GM19397 (cell line): Measurements from ENCODE around the gene CEP68.
"Not testable (repeated sequence)": the region's sequence is repeated elsewhere in the genome, so short reads cannot be mapped to it uniquely, and the experiment has no call there.

ENCODE experiments used
- ATAC-seq: cut with Tn5 transposase; IDR thresholded peaks from one replicate; pipeline ENCODE4 v1.9.1; 2021; ENCODE audit warnings: mild to moderate bottlenecking, moderate library complexity; ENCODE audit not compliant: unreplicated experiment

CEP68 gene

GRCh38 chr2:65031341-65032018, 24.7 kb upstream of the CEP68 start:
- peak; percentile 49 for ATAC-seq

- ATAC-seq, result peak; percentile 24
Measured at GRCh38 chr2:65032019-65032975, 23.9 kb upstream of the CEP68 start.

DNA sequence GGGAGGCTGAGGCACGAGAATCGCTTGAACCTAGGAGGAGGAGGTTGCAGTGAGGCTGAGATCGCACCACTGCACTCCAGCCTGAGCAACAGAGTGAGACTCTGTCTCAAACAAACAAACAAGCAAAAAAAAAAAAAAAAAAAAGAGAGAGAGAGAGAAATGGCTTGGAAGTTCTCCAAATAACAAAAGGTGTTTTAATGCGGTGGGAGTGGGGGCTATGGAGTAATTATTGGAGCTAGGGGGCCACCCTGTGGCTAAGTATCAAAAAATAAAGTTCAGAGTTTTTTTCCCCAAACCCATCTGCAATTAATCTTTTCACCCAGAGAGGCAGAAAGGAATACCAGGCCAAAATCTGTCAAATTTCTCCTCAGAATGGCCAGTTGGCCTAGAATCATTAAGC, 23.0 kb upstream of the CEP68 start:
- no peak for ATAC-seq

DNA sequence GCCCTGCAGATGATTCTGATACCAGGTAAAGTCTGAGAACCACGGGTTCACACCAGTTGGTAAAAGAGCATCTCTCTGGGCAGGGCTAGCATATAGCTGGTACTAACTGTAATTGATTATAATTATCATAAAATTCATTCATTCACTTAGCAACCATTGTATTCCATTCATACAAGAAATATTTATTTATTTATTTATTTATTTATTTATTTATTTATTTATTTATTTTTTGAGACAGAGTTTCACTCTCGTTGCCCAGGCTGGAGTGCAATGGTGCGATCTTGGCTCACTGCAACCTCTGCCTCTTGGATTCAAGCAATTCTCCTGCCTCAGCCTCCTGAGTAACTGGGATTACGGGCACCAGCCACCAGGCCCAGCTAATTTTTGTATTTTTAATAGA, 22.5 kb upstream of the CEP68 start:
- ATAC-seq, result not testable (repeated sequence)

DNA sequence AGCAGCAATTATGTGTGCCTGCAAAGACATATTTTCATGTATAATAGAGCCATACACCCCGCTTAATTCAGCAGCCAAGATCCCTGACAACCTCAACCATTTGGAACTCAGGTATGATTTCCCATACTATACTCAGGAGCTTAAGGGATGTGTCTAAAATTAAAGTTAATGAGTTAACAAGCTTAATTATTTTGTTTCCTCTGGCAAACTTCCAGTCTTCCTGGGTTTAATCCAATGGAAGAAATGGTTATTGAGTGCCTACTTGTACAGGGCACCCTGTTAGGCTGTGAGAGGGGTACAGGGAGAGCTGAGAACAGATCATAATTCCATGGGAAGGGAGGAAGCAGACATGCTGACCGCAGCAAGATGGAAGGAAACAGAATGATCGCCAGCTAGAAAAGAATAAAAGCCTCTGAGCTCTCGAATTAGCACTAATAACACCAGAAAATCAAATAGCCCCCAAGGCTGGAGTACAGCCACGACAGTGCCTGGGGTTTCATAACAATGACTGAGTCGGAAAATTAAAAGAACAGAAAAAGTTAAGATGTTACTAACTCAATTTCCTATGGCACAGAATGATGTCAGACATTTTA, 20.8 kb upstream of the CEP68 start:
- no peak for ATAC-seq

DNA sequence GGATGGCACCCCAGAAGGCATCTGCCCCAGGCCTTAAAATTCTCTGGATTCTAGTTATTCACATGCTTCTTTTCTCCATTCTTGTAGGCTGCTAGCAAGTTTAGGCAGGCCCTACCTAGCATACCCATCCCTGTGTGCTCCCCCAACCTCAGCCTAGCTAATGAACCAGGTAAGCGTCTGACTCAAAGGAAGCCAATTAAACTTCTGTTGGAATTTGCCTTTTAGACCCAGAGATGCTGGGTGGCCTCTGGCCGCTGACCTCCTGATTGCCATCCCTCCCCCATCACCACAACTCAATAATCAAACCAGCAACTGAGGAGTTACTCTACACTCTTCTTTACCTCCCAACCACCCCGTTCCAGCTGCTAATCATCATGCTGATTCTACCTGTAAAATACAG, 19.0 kb upstream of the CEP68 start:
- ATAC-seq, result no peak

- no peak for ATAC-seq
Measured at GRCh38 chr2:65039640-65040039, 16.6 kb upstream of the CEP68 start.

DNA sequence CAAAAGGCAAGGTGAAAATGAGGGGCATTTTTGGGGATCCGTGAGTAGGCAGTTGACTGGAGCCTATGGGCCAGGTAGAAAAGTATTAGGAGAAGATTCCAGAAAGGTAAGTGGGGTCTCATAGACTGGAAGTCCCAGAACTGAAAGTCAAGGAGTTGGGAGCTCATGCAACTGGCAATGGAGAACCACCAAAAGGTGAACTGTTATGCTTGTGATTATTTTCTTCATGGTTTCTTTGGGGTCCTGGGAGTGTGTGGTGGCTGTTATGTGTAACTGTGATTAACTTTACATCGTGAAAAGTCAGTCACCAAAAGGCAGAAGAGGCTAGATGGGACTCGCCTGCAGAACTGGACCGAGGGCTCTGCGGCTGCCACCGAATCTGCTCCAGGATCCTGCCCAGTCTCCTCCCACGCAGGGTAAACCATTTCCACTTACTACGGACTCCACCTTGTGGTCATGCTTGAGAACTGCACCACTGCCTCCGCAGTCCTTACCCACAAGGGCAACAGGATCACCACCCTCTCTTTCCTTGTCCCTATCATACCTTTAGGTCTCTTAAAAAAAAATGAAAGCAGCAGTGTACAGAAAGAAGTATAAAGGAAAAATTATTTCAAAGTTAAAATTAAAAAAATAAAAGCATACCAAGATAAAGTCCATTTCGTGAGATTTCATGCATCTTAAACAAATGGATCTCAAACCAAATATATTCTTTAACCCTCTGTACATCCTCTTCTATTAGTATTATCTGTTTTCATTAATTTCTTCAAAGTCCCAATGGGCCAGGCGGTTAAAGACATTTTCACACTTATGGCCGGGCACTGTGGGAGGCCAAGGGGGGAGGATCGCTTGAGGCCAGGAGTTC, 15.6 kb upstream of the CEP68 start:
- no peak for ATAC-seq

DNA sequence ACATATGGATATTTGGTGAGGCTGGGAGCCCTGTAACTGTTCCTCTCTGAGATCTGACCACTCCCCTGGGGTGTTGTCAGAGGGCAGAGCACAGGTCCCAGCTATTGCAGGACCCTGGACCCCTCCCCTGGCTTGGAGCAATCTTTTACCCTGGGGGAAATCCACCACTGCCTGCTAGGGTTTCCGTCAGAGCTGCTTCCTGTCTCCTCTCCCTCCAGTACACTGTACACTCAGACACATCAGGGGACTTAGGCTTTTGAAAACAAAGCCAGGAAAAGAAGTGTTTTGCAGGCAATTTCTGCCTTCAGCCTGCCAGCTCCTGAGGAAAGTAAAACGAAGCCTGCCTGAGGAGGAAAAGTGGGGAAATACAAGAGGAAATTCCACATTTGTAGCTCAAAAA, 13.2 kb upstream of the CEP68 start:
- ATAC-seq, result no peak

GRCh38 chr2:65044097-65044735, 12.0 kb upstream of the CEP68 start:
- no peak for ATAC-seq

DNA sequence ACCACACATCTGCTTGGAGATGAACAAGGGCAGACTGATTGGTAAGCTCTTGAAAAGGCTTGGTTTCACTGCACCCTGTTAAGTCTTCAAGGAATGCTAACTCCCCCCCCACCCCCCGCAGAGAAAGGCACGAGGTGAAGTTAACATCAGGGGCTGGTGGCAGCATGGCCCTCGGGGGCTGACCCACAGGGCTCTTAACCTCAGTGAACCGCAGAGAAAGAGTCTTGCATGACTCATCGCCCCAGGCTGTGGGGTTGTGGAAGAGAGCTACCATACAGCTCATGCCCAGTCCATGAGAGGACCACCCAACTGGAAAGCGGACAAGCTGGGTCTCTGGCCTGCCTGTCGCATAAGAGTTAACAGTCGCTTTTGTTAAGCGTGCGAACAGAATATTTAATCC, 10.6 kb upstream of the CEP68 start:
- no peak for ATAC-seq

GRCh38 chr2:65046633-65047407, 9.4 kb upstream of the CEP68 start:
- no peak for ATAC-seq

GRCh38 chr2:65049010-65049639, 7.1 kb upstream of the CEP68 start:
- ATAC-seq, result no peak

- no peak for ATAC-seq
Measured at GRCh38 chr2:65050931-65051330, 5.3 kb upstream of the CEP68 start.

GRCh38 chr2:65053199-65053598, 3.0 kb upstream of the CEP68 start:
- ATAC-seq, result peak; percentile 40

DNA sequence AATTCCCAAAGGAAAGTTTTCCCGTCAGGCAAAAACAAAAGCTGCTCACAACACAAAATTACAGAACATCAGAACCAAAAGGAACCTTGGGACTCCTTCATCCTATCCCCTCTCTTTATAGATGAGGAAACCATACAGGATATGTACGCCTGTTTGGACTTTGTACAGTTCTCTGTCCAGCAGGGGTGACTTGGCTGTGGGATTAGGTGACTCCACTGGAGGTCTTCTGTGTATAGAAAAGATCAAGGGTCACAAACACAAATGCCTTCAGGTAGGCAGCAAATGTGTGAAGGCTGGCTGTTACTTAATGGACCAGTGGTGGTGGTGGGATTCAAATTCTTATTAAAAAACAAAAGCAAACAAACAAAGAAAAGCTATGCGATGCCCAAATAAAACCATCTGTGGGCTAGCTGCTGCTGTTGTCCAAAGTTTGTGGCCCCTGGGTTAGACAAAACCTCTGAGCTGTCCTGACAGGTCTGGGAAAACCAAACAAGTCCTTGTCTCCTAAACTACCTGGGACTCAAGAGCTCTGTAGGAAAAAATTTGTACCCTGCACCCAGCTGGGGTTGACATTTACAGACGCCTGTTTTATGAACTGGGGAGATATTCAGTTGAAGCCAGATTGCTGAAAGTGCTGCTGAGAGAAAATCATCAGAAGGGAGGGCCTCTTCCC, 1.3 kb upstream of the CEP68 start:
- ATAC-seq, result no peak

GRCh38 chr2:65055422-65056214, 598 bp upstream of the CEP68 start:
- ATAC-seq, result peak; percentile 32

DNA sequence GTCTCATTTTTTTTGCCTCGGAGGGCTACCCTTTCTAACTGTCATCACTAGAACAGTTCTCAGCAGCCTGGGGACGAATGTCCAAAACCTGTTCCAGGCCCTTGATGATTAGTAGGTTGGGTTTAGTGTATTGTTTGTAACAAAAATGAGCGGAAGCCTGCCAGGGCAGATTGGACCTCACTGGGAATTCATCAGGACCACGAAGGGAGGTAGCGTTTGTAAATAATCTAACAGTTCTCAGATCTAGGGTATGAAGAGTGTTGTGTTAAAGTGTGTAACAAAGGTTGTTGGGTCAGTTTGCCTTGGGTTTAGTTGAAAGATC, 799 bp downstream of the CEP68 start:
- no peak for ATAC-seq
